SK-N-DZ (cell line): ENCODE results near the gene POLR2F. TPM values are rescaled to one million over a fixed set of nuclear protein-coding genes. Genes with fewer than 3 reads are reported as not detected.

ENCODE experiments used
- DNase-seq: peaks from one replicate; pipeline ENCODE4 v3.0.0-alpha.2; 2015; ENCODE audit warnings: low spot score
- polyA plus RNA-seq, 2 experiments: library from polyadenylated mRNA; depleted of rRNA; stranded (reverse); fragments of >200 nt; gene quantifications; 2 replicates each; pipeline ENCODE4 v1.2.3, GENCODE V29; 2014

The POLR2F gene
- polyA plus RNA-seq (2014; cell fraction: cytosol; rRNA removed) = 66.7 and 87.1 TPM in 2 replicates
- polyA plus RNA-seq (2014; cell fraction: nucleus; rRNA removed) = 71.7 and 106 TPM in 2 replicates

DNA sequence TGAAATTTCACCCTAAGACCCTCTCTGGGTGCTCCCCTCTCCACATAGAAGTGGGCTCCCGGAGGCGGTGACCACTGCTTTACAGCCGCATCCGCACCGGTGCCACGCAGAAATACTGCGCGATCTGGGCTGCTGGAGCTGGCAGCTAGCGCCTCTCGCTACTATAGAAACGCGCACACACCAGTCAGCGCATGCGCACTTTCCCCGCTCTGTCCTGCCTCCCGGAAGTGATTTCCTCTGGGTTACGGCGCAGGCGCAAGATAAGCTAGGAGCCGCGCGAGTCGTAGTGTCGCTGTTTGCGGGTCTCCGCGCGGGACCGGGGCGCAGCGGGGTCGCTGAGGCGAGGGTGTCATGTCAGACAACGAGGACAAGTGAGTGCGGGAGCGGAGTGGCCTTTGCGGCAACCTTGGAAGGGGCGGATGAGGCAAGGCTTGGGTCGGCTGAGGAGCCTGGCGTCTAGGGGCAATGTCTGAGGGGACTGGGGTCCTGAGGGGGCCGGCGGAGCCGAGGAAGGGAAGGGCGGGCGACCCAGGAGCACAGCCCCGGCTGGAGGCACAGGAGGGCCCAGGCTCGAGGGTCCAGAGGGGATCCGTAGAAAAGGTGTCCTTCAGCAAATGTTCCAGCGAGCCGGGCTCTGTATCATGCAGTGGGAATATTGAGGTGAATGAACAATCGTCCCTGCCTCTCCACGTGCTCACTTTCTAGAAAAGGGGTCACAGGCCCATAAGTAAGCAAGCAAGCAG, at the start of gene POLR2F, which contains the start of gene C22orf23:
POLR2F (plus strand) TSS at position 263 of the 743 bp plus-strand sequence; CDS start at position 352, 89 bp downstream.
C22orf23 (minus strand) TSS at position 165 of the 743 bp plus-strand sequence. CDS start 452 bp downstream, outside the sequence.
- peak; percentile 95 for DNase-seq

DNA sequence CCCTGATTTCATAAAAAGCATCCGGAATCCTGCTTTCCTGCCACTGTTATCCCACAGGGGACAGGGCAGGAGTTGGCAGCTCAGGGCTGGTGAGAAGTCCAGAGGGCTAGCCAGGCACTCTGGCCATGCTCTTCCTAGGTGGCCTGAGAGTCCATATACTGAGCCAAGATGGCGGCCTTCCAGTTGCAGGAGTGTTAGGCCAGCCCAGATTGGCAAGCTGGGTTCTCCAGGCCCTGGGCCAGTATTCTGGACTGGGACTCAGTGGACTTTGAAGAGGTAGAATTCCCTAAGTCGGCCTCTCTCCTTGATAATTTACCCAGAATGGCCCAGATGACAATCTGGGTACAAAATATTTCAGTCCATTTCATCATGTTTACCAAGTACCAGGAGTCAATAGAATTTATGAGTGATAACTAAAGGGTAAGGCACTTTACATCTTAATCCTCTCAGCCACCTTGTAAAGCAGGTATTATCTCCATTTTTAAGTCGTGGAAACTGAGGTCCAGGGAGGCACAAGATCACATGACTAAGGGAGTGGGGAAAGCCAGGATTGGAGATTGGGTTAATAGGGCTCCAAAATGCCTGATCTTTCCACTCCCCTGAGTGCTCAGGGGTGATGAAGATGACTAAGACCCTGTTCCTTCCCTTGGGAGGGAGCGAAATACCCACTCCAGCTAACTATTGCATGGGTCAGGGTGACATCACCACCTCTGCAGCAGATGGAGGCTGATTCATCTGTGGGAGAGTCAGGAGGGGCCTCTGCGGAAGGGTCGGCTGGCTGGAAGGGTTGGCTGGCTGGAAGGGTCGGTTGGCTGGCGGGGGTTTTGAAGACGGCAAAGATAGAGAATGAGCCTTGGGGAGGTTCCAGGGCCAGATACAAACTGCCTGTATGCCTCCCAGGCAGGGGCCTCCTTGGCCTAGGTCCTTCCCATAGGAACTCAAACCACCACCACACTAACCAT, 48.6 kb upstream of the POLR2F start:
- peak; percentile 44 for DNase-seq

DNA sequence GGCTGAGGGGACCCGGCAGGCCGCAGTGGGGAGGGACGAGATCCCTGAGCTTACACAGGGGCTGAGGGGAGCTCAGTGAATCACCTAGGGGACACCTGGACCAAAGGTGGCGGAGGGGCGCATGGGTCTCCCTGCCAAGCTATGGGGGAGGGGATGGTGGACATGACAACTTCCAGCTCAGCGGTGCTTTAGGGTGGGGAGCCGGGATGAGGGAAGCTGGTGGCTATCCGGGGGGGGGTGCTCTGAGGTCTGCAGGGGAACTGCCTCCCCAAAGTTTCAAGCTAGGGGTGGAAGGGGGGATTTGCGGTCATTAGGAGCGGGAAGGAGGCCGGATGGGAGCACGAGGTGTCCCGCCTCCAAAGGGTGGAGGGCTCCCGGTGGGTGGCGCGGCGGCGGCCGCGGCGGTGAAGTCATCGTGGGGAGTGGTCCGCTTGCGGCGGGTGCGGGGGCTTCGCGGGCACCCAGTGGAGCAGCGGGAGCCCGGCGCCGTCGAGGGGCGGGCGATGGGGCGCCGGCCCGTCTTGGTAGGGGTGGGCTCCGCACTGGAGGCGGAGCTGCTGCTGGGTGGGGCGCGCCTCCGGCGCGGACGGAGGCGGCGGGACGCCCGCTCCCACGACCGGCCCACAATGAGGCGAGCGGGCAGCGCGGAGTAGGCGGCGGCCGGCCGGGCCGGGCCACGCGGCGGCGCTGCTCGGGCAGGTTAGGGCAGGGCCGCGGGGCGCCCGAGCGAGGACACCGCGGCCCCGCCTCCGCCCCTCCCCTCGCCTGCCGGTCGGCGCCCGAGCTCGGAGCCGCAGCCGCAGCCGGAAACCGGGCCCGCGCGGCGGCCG, 47.8 kb upstream of the POLR2F start, which contains the start of gene MICALL1:
MICALL1 (plus strand) TSS at position 764 of the 830 bp plus-strand sequence. CDS start 126 bp downstream, outside the sequence.
- peak; percentile 50 for DNase-seq

GRCh38 chr22:37906364-37907008, 47.0 kb upstream of the POLR2F start:
- DNase-seq = no peak

DNA sequence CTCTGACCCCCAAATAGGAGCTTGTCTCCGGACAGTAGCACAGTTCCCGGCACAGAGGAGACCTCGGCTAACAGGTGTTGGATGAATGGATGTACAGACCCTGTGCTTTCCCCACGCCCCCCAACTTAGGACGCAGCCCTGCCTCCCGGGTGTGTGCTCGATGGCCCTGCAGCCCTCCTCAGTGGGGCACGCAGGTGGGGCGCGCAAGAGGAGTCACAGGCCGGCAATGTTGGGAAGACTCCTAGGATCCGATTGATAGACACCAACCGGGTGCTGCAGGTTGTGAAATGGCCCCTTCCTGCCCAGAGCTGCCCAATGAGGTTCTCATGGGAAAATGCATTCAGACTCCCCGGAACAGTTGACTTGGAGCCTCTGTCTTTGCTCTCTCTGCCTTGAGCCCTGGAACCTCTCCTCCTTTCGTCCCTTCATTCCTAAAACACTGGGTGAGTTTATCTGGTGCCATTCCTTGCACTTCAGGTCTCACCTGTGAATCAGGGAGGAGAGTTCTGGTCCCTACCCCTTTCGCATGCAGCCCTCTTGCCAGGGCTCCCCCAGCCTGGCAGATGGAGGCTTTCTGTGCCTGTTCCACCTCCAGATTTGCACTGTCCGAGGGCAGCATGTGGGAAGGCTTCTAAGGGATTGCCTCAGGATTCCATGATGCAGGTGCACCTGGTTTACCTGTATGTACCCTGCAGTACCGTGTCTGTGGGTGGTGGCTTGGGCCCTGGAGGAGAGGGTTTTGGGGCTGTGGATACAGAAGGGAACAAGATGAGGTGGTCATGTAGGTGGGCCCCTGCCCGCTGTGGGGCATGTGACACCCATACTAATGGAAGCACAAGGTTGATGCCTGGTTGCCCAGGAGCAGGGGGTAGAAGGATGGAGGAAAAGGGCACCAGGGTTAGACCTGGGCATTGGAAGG, 46.2 kb upstream of the POLR2F start:
- DNase-seq = no peak

- DNase-seq = no peak
These were observed 43.7 kb upstream of the POLR2F start for GRCh38 chr22:37909766-37910165.

- DNase-seq = no peak
These were observed 42.4 kb upstream of the POLR2F start for GRCh38 chr22:37910890-37911672.

- no peak for DNase-seq
These were observed 41.8 kb upstream of the POLR2F start for GRCh38 chr22:37911697-37912096.

DNA sequence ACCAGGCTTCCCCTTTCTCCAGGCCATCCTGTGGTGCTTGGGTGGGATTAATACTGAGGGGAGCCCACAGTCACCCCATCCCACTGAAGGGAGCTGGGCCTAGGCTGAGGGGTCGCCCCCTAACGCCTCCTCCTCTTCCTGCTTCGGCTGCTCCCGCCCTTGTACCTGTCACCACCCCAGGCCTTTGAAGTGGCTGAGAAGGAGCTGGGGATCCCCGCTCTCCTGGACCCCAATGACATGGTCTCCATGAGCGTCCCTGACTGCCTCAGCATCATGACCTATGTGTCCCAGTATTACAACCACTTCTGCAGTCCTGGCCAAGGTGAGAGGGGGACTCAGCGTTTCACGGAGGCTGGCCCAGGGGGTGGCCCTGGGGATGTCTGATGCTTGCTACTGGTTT, 41.3 kb upstream of the POLR2F start:
- no peak for DNase-seq

DNA sequence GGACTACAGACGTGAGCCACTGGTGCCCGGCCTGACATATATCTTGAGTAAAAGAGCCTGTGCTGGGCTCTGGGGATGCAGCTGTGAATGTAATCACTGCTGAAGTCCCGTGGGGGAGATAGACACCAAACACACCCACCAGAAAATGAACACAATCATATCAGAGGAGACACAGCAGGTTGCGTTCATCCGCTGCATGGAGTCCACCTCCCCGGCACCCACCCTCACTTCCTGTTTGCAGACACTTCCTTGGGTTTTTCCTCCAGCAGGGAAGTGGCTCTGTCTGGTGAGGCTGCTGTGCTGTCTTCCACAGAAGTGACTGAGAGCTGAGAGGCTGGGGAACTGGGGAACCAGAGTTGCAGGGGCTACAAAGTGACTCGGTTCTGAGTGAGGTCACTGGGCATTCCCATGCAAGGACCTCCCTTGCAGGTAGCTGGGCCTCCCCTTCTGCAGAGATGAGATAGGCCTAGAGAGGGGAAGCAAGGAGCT, 40.2 kb upstream of the POLR2F start:
- no peak for DNase-seq

DNA sequence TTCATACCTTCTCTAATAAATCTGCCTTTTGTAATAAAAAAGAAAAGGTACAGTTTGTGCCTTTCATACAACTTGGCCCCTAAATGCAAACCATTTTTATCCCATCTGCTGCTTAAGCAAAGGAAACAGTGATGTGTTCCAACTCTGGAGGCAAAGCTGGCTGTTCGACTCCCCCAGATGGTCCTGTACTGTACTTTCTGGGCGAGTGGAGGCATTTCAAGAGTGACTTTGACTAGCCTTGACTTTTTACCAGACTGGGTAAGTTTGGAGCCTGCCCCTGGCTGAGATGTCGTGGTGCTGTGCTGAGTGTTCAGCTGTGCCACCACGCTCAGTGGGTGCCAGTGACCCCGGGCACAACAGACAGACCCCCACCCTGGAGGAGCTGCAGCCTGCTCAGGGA, 37.2 kb upstream of the POLR2F start:
- DNase-seq = no peak

DNA sequence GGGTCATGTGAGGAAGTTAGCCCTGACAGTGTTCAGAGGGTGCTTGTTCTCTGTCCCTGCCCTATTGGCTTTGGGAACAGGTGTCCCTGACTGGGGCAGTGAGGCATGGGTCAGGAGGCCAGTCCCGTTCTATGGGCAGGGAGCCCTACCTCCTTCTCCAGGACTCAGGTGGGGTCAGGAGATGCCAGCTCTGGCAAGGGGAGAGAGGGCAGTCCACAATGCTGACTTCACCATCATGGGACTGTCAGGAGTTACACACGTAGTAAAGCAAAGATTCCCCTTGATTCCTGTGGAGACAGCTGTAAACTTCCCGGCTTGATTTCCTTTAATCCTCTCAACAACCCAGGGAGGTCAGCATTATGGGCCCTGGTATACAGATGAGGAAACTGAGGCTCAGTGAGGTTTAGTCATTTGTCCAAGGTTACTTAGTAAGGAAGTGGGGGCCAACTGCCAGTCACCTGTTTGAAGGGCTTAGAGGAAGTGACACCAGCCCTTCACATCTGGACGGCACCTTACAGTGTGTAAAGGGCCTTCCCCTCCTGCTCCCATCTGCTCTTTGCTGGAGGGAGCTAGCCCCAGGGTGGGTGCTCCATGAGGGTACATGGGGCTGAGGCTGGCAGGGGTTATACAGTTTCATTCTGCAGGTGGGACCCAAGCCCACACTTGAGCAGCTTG, 35.5 kb upstream of the POLR2F start:
- DNase-seq = no peak

DNA sequence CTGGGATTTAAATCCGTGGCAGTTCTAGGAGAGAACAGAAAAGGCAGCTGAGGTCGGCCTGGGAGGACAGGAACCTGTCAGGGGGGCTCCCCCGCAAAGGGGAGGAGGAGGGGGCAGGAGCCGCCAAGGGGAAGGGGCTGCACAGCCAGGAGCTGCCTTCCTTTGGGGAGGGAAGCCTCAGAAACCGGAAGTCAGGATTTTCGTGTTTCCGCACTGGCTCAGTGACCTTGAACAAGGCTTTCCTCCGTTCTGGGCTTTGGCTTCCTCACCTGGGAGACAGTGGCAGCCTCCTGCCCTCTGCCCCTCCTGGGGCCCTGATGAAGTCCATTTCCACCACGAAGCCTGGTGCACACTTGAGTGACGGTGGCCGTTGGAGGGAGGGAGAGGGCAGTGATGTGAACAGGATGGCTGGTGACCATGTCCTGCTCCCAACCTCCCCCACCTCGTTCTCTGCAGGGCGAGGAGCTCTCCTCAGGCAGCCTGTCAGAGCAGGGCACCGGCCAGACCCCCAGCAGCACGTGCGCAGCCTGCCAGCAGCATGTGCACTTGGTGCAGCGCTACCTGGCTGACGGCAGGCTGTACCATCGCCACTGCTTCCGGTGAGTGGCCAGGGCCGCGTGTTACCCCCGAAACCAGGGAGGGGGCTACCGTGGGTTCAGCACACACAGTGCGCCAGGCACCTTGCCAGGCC, 34.8 kb upstream of the POLR2F start:
- DNase-seq = no peak

GRCh38 chr22:37920126-37920525, 33.4 kb upstream of the POLR2F start:
- no peak for DNase-seq

- no peak for DNase-seq
These were observed 31.3 kb upstream of the POLR2F start for GRCh38 chr22:37922191-37922590.

DNA sequence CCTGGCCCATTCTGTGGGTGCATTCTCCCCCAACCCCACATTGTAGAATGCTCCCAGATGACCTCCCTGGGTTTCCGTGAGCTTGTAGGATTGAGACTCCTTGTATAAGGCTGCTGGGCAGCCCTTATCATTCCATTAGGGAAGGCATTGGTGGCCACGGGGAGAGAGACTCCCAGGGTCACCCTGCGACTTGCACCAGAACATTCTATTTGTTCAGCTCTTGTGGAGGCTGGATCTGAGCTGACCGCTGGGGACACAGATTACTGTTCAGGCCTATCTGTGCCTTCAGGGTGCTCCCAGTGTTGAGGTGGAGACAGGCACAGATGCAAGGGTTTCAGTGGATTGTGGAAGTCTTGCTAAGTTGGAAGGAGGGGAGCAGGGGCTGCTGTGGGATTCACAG, 29.6 kb upstream of the POLR2F start:
- DNase-seq = no peak

GRCh38 chr22:37924386-37925065, 29.0 kb upstream of the POLR2F start:
- no peak for DNase-seq
